IMR-90 (cell line): ENCODE results near the gene LRP1B.

ENCODE experiments used
- CEBPB ChIP-seq: IDR thresholded peaks from 2 replicates; pipeline ENCODE4 v1.6.1; 2012; ENCODE audit warnings: low read depth, low read length, improper control_type of control experiment
- MAFK ChIP-seq: IDR thresholded peaks from 2 replicates; pipeline ENCODE4 v1.6.1; 2012; ENCODE audit warnings: low read depth, low read length, improper control_type of control experiment
- MAZ ChIP-seq: IDR thresholded peaks from 2 replicates; pipeline ENCODE4 v1.6.1; 2012; ENCODE audit warnings: low read depth, mild to moderate bottlenecking, low read length, improper control_type of control experiment, moderate library complexity, borderline replicate concordance
- MXI1 ChIP-seq: IDR thresholded peaks from 2 replicates; pipeline ENCODE4 v1.6.1; 2012; ENCODE audit warnings: low read depth, mild to moderate bottlenecking, low read length, moderate library complexity, borderline replicate concordance
- NFE2L2 ChIP-seq: fragments of 150-350 bp; IDR thresholded peaks from 2 replicates; pipeline ENCODE4 v1.6.1; 2016; ENCODE audit warnings: low read depth, mild to moderate bottlenecking, low read length
- POLR2A ChIP-seq: IDR thresholded peaks from 2 replicates; pipeline ENCODE4 v1.6.1; 2012; ENCODE audit warnings: mild to moderate bottlenecking, low read depth, low read length
- RAD21 ChIP-seq: IDR thresholded peaks from 2 replicates; pipeline ENCODE4 v1.6.1; 2012; ENCODE audit warnings: low read length, improper control_type of control experiment
- RFX5 ChIP-seq: IDR thresholded peaks from 2 replicates; pipeline ENCODE4 v1.8.0; 2012; ENCODE audit warnings: low read depth, mild to moderate bottlenecking, low read length, moderate library complexity
- SMC3 ChIP-seq: fragments of 150-350 bp; IDR thresholded peaks from 2 replicates; pipeline ENCODE4 v1.6.1; 2016; ENCODE audit warnings: low read depth, mild to moderate bottlenecking, antibody characterized with exemption, low read length, moderate library complexity
- TF ChIP-seq, protein P1 (sequence below): conservative IDR thresholded peaks from 2 replicates; pipeline ENCODE4 v1.5.1; 2012; ENCODE audit warnings: mild to moderate bottlenecking, low read depth, low read length, improper control_type of control experiment
- TF ChIP-seq, protein P2 (sequence below): fragments of 150-350 bp; IDR thresholded peaks from 2 replicates; pipeline ENCODE4 v1.6.1; 2017; ENCODE audit warnings: mild to moderate bottlenecking, antibody characterized with exemption, low read length, low read depth
- TF ChIP-seq, protein P3 (sequence below): fragments of 150-350 bp; IDR thresholded peaks from 2 replicates; pipeline ENCODE4 v1.6.1; 2016; ENCODE audit warnings: low read depth, mild to moderate bottlenecking, low read length, moderate library complexity, borderline replicate concordance

DNA sequence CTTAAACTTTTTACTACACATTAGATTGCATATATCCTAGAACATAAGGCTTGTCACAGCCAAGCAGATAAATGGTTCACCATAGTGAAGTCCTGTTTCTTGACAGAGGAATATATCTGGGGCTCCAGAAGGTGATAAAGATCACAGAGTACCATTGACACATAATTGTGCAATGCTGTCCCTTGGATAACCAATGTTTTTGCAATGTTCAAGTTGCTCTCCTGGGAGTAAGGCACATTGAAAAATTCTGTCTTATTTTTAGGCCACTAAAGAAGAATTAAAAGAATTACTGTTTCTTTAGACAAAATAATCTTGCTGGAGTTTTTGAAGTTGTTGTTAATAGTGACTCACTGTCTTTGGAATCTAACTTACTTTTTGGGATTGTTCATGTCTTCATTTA, 1132.8 kb downstream of the LRP1B start:
- TF ChIP-seq CEBPB (peak; percentile 41; the same call in 1 of the 2 replicates), NFE2L2 (no peak), POLR2A (no peak), SMC3 (no peak), MAFK (no peak), RFX5 (no peak), MXI1 (no peak), RAD21 (no peak), MAZ (no peak)
- TF ChIP-seq, protein P1, sequence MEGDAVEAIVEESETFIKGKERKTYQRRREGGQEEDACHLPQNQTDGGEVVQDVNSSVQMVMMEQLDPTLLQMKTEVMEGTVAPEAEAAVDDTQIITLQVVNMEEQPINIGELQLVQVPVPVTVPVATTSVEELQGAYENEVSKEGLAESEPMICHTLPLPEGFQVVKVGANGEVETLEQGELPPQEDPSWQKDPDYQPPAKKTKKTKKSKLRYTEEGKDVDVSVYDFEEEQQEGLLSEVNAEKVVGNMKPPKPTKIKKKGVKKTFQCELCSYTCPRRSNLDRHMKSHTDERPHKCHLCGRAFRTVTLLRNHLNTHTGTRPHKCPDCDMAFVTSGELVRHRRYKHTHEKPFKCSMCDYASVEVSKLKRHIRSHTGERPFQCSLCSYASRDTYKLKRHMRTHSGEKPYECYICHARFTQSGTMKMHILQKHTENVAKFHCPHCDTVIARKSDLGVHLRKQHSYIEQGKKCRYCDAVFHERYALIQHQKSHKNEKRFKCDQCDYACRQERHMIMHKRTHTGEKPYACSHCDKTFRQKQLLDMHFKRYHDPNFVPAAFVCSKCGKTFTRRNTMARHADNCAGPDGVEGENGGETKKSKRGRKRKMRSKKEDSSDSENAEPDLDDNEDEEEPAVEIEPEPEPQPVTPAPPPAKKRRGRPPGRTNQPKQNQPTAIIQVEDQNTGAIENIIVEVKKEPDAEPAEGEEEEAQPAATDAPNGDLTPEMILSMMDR: no peak
- TF ChIP-seq, protein P2, sequence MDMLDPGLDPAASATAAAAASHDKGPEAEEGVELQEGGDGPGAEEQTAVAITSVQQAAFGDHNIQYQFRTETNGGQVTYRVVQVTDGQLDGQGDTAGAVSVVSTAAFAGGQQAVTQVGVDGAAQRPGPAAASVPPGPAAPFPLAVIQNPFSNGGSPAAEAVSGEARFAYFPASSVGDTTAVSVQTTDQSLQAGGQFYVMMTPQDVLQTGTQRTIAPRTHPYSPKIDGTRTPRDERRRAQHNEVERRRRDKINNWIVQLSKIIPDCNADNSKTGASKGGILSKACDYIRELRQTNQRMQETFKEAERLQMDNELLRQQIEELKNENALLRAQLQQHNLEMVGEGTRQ: no peak
- TF ChIP-seq, protein P3, sequence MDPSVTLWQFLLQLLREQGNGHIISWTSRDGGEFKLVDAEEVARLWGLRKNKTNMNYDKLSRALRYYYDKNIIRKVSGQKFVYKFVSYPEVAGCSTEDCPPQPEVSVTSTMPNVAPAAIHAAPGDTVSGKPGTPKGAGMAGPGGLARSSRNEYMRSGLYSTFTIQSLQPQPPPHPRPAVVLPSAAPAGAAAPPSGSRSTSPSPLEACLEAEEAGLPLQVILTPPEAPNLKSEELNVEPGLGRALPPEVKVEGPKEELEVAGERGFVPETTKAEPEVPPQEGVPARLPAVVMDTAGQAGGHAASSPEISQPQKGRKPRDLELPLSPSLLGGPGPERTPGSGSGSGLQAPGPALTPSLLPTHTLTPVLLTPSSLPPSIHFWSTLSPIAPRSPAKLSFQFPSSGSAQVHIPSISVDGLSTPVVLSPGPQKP: no peak
